NCI-H2196 (cell line): ENCODE measurements around the gene CCDC7.
"Not testable (repeated sequence)": the region's sequence is repeated elsewhere in the genome, so short reads cannot be mapped to it uniquely, and the experiment has no call there.

Source experiments
- DNase-seq: peaks from one replicate; lab custom pipeline; 2025; ENCODE audit not compliant: unreplicated experiment; lab: John Stamatoyannopoulos, UW

CCDC7 gene

GRCh38 chr10:32548208-32548607, 102.3 kb downstream of the CCDC7 start:
- no peak for DNase-seq

- no peak for DNase-seq
Measured at GRCh38 chr10:32556783-32557395, 110.9 kb downstream of the CCDC7 start.

DNA sequence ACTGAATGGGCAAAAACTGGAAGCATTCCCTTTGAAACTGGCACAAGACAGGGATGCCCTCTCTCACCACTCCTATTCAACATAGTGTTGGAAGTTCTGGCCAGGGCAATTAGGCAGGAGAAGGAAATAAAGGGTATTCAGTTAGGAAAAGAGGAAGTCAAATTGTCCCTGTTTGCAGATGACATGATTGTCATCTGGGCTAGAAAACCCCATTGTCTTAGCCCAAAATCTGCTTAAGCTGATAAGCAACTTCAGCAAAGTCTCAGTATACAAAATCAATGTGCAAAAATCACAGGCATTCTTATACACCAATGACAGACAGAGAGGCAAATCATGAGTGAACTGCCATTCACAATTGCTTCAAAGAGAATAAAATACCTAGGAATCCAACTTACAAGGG, 116.8 kb downstream of the CCDC7 start:
- not testable (repeated sequence) for DNase-seq

GRCh38 chr10:32577448-32577847, 131.5 kb downstream of the CCDC7 start:
- no peak for DNase-seq

GRCh38 chr10:32582946-32583345, 137.0 kb downstream of the CCDC7 start:
- no peak for DNase-seq

- not testable (repeated sequence) for DNase-seq
Measured at GRCh38 chr10:32598022-32598421, 152.1 kb downstream of the CCDC7 start.

- DNase-seq = no peak
Measured at GRCh38 chr10:32600317-32600716, 154.4 kb downstream of the CCDC7 start.

- not testable (repeated sequence) for DNase-seq
Measured at GRCh38 chr10:32601562-32601961, 155.6 kb downstream of the CCDC7 start.

DNA sequence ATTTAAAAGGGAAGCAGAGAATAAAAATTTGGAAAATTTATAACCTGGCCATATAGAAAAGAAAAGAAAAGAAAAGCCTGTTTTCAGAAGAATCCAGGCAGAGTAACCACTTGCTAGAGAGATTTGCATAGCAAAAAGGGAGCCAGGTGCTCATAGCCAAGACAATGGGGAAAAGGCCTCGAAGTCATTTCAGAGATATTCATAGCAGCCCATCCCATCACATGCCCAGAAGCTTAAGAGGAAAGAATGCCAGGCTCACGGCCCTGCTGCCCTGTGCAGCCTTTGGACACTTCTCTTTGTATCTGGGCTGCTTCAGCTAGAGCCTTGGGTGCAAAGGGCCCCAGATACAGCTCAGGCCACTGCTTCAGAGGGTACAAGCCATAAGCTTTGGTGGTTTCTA, 159.8 kb downstream of the CCDC7 start:
- no peak for DNase-seq

DNA sequence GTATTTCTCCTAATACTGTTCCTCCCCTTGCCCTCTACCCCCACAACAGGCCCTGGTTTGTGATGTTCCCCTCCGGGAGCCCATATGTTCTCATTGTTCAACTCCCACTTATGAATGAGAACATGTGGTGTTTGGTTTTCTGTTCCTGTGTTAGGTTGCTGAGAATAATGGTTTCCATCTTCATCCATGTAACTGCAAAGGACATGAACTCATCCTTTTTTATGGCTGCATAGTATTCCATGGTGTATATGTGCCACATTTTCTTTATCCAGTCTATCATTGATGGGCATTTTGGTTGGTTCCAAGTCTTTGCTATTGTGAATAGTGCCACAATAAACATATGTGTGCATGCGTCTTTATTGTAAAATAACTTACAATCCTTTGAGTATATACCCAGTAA, 164.6 kb downstream of the CCDC7 start:
- DNase-seq = not testable (repeated sequence)

DNA sequence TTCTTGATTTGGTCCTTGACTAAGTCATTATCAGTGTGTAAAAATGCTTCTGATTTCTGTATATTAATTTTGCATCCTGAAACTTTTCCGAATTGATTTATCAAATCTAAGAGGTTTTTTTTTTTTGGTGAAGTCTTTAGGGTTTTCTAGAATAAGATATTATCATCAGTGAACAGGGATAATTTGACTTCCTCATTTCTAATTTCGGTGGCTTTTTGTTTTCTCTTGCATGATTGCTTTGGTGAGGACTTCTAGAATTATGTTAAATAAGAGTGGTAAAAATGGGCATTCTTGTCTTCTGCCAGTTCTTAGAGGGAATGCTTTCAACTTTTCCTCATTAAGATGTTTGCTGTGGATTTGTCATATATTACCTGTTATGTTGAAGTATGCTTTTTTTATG, 170.5 kb downstream of the CCDC7 start:
- DNase-seq = no peak

GRCh38 chr10:32618482-32618881, 172.5 kb downstream of the CCDC7 start:
- no peak for DNase-seq

DNA sequence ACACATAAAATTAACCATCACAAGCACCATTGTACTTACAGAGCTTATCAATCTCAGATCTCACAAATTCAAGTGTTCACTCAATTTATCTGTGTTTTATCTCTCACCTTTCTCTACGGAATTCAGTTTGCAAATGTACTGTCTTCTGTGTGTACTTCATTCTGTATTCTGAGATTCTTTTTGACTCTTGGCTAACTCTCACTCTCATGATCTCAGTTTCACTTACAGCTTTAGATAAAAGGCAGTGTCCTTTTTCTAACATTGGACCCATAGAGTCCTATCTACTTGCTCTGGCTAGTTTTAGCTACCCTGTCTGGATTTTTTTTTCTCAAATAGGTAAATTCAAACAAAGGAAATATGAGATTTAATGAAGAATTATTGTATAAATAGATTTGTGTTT, 176.0 kb downstream of the CCDC7 start:
- no peak for DNase-seq

DNA sequence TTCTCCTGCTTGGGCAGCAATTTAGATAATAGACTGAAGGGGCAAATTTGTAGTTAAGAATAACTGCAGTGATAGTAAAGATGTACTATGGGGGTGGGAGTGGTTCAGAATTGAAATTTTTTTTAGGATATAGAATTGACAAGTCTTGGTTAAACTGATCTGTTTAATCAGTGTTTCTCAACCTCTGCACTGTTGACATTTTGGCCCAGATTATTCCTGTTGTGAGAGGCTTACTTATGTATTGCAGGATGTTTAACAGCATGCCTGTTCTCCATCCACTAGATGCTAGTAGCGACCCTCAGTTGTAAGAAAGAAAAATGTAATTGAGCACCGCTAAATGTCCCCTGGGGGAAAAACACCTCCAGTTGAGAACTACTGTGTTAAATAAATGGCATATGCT, 176.5 kb downstream of the CCDC7 start:
- DNase-seq = no peak

DNA sequence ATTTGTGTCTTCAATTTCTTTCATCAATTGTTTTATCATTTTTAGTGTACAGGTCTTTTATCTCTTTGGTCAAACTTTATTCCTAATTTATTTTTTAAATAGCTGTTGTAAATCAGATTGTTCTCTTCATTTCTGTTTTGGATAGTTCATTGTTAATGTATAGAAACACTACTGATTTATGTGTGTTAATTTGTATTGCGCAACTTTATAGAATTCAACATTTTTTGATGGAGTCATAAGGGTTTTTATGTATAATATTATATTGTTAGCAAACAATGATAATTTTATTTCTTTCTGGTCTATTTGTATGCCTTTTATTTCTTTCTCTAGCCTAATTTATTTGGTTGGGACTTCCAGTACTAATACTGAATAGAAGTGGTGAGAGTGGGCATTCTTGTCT, 181.2 kb downstream of the CCDC7 start:
- no peak for DNase-seq

- DNase-seq = no peak
Measured at GRCh38 chr10:32629910-32630309, 184.0 kb downstream of the CCDC7 start.

- DNase-seq = no peak
Measured at GRCh38 chr10:32646535-32646934, 200.6 kb downstream of the CCDC7 start.

DNA sequence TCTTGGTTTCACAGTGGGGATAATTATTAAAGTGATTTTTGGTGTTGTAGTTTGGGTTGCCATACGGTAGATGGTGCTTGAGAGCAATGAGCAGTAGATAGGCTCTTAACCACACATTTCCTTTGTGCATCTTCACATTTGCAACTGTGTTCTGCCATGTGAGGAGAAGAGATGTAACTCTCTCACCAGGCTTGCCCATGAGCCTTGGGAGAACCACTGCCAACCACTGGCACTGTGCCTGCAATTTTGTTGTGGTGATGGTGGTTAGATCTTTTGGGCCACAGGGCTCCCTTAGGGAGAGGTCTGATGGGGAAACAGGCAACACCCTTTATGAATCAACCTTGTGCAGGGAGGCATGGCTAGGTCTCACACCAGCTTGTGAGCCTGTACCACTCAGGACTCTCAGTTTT, 204.3 kb downstream of the CCDC7 start:
- DNase-seq = no peak

- DNase-seq = not testable (repeated sequence)
Measured at GRCh38 chr10:32657430-32657829, 211.5 kb downstream of the CCDC7 start.

GRCh38 chr10:32661346-32661745, 215.4 kb downstream of the CCDC7 start:
- no peak for DNase-seq

DNA sequence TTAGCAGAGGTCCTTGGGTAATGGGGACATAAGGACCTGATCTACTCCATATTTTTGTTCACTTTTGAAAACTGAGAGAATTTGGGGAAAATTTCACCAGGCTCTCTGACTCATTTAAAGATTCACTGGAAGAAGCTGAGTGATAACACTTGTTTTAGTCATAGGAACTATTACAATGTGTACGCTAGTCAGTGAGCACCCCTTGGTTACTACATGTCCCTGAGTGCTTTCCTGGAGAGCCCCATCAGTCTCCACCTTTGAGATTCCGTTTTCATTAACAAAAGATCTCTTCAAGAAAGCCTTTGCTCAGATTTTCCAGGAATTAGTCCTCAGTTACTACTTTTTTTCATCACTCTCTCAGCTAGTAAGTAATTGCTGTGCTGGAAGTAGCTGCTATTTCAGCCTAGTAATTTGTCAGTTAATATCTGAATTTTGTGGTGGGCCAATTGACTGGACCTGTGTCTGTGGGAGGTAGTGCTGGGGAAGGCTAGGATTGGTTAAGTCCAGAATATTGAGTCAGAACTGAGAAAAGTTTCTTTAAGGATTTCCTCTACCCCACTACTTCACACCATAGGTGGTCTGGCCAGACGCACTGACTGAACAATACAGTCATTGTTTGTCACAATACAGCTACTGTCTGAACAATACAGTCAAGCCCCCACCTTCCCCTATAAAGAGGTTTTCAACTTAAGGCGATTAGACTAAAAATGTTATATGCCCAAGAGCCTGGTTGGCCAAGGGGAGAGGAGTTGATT, 235.0 kb downstream of the CCDC7 start:
- DNase-seq = no peak

GRCh38 chr10:32684291-32684690, 238.4 kb downstream of the CCDC7 start:
- DNase-seq = no peak

- DNase-seq = no peak
Measured at GRCh38 chr10:32687116-32687515, 241.2 kb downstream of the CCDC7 start.
